Measurements from ENCODE around the gene PALB2.

The PALB2 gene

GRCh38 chr16:23597003-23597756 is 43.9 kb downstream of the PALB2 start:
- TF ChIP-seq CTCF (IDR thresholded peaks at IDR 0.05), result no peak

GRCh38 chr16:23595951-23596720 is 45.0 kb downstream of the PALB2 start, which contains the start of gene NDUFAB1:
Gene NDUFAB1 (minus strand): TSS chr16:23596316. CDS start chr16:23596290, 26 bp downstream.
- peak; percentile 100 for TF ChIP-seq CTCF (IDR thresholded peaks at IDR 0.05)

DNA sequence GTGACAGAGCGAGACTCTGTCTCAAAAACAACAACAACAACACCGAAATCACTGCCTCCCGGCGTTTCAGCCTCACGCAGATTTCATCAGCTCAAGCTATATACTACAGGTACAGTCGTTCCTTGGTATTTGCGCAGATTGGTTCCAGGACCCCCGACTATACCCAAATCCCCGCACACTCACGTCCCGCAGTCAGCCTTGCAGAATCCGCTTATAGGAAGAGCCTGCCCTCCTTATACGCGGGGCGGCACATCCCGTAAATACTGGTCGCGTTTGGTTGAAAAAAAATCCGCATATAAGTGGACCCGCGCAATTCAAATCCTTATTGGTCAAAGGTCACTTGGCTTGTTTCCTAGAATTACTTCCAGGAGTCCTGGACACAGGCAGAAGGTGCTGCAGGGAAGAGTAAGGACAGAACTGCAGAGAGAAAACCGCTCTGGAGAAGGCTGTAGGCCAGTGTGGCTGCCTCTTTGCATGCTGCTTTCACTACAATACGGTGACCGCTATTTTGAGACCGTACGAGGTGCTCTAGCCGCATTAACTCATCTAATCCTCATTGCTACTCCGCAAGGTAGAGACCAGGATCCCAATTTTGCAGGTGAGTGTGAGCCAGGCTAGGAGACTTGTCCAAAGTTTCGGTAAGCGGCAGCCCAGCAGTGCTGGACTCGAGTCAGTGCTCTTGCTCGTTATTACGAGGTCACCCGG is 45.7 kb downstream of the PALB2 start:
- TF ChIP-seq CTCF (IDR thresholded peaks at IDR 0.05), result no peak

DNA sequence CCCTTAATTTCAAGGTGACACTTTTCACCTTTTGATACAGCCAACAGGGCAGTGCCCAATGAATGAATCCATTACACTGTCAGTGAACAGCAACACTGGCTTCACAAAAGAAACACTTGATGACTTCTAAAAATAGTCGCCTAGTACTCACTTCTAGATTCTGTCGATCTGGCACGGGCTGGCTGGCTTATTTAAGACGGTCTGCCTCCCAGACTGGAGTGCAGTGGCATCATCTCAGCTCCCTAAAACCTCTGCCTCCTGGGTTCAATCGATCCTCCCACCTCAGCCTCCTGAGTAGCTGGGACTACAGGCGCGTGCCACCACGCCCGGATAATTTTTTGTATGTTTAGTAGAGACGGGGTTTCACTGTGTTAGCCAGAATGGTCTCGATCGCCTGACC is 46.9 kb downstream of the PALB2 start:
- TF ChIP-seq CTCF (IDR thresholded peaks at IDR 0.05), result no peak

DNA sequence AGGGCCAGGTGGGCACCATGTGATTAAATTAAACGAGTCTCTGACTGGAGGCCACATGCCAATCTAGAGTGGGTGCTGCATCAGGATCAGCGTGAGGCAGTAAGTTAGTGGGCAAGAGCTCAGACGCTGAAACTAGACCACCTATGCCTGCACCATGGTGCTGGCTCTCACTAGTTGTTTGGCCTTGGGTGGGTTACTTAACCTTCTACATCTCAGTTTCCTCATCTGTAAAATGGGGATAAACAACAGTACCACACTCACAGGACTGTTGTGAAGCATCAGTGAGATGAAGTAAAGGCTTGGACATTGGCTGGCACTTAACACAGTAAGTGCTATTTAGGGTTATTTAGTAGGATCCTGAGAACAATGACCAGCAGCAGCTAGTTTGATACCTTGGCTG is 50.9 kb downstream of the PALB2 start:
- TF ChIP-seq CTCF (IDR thresholded peaks at IDR 0.05), result no peak

DNA sequence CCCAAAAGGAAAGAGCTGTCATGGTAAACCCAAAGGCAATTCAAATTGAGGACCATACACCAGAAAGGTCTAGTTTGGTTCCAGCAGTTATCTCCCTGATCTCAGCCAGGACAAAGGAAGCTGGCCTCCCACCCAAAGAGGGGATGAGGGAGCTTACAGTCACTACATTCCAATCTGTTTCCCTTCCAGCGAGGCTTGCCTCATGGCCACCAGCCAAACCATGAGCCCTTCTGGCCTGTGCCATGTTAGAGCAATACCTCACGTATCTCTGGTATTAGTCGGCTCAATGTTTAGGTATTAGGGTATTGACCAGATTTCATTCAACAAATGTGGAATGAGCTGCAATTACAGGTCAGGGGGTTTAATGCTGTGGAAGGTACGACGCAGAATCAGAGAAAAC is 53.4 kb downstream of the PALB2 start:
- no peak for TF ChIP-seq CTCF (IDR thresholded peaks at IDR 0.05)

DNA sequence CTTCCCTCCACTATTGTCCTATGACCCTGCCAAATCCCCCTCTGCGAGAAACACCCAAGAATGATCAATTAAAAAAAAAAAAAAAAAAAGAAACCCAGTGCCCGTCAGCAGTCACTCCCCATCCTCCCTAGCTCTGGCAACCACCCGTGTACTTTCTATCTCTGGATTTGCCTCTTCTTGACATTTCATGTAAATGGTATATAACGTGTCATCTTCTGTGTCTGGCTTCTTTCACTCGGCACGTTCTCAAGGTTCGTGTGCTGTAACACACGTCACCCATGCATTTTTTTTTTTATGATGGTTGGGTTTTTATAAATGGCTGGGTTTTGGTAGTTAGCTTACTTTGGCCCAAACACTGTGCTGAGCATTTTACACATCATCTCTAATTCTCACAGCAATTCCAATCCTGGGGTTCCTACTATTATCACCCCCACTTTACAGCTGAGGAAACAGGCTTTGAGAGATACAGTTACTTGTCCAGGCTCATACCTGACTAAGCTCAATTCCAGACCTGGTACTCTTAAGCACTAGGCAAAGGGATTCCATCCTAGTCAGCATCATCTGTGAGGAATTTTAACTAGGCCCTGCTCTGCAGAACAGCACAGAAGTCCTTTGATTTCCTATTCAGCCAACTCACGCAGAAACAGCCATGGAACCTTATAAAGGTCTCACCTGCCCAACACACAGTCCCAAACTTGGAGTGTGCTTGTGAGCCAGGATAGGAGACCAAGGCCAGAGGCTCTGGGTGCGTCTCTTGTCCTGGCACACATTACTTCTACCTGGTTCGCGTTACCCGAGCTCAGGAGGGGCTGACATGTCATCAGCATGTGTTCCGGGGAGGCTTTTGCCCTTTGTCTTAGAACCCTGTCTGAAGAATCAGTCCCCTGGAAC is 56.7 kb downstream of the PALB2 start:
- no peak for TF ChIP-seq CTCF (IDR thresholded peaks at IDR 0.05)

All from LNCAP (cell line).